Measurements from ENCODE around the gene MYO1G.
"Not testable (repeated sequence)": the region's sequence is repeated elsewhere in the genome, so short reads cannot be mapped to it uniquely, and the experiment has no call there.

MYO1G gene

GRCh38 chr7:44934510-44934909 is 44.3 kb downstream of the MYO1G start:
- not testable (repeated sequence) for DNase-seq

- DNase-seq = no peak
Observed at GRCh38 chr7:44930921-44931320, 47.9 kb downstream of the MYO1G start.

- no peak for DNase-seq
Observed at GRCh38 chr7:44922351-44922694, 56.5 kb downstream of the MYO1G start.

- peak; percentile 89 for DNase-seq
Observed at GRCh38 chr7:44921607-44922350, 57.0 kb downstream of the MYO1G start.

- DNase-seq = no peak
Observed at GRCh38 chr7:44920119-44920518, 58.7 kb downstream of the MYO1G start.

GRCh38 chr7:44918029-44918428 is 60.8 kb downstream of the MYO1G start:
- no peak for DNase-seq

GRCh38 chr7:44917465-44917864 is 61.4 kb downstream of the MYO1G start:
- DNase-seq = no peak

GRCh38 chr7:44914992-44915607 is 63.7 kb downstream of the MYO1G start:
- peak; percentile 74 for DNase-seq

GRCh38 chr7:44912775-44913347 is 66.0 kb downstream of the MYO1G start:
- no peak for DNase-seq

All from stimulated activated naive CD4-positive, alpha-beta T cell treated with Interleukin-2 at 50 U/mL for 16 hours (primary cell).